GM19328 (cell line): ENCODE data around the gene TMCC2.

Source experiments
- ATAC-seq: cut with Tn5 transposase; IDR thresholded peaks from one replicate; pipeline ENCODE4 v1.9.1; 2021; ENCODE audit warnings: mild to moderate bottlenecking, moderate library complexity; ENCODE audit not compliant: unreplicated experiment

Gene TMCC2

GRCh38 chr1:205239078-205239477, 11.3 kb downstream of the TMCC2 start:
- ATAC-seq: no peak

- no peak for ATAC-seq
Measured at GRCh38 chr1:205240118-205240517, 12.4 kb downstream of the TMCC2 start.

GRCh38 chr1:205240569-205240968, 12.8 kb downstream of the TMCC2 start:
- no peak for ATAC-seq

GRCh38 chr1:205241366-205242030, 13.8 kb downstream of the TMCC2 start:
- no peak for ATAC-seq

- no peak for ATAC-seq
Measured at GRCh38 chr1:205243350-205244191, 15.8 kb downstream of the TMCC2 start.

- no peak for ATAC-seq
Measured at GRCh38 chr1:205244384-205244783, 16.6 kb downstream of the TMCC2 start.

- no peak for ATAC-seq
Measured at GRCh38 chr1:205245096-205245495, 17.4 kb downstream of the TMCC2 start.

- ATAC-seq: no peak
Measured at GRCh38 chr1:205246351-205247119, 18.8 kb downstream of the TMCC2 start.

GRCh38 chr1:205247130-205247921, 19.6 kb downstream of the TMCC2 start:
- ATAC-seq: no peak

GRCh38 chr1:205248793-205249601, 21.3 kb downstream of the TMCC2 start:
- ATAC-seq: no peak

- ATAC-seq: no peak
Measured at GRCh38 chr1:205249651-205250050, 21.9 kb downstream of the TMCC2 start.

- no peak for ATAC-seq
Measured at GRCh38 chr1:205250699-205251098, 23.0 kb downstream of the TMCC2 start.

GRCh38 chr1:205251576-205251975, 23.8 kb downstream of the TMCC2 start:
- ATAC-seq: no peak

GRCh38 chr1:205255941-205256780, 28.4 kb downstream of the TMCC2 start:
- ATAC-seq: no peak

GRCh38 chr1:205256951-205257625, 29.3 kb downstream of the TMCC2 start:
- ATAC-seq: no peak

- no peak for ATAC-seq
Measured at GRCh38 chr1:205257735-205258134, 30.0 kb downstream of the TMCC2 start.

- ATAC-seq: no peak
Measured at GRCh38 chr1:205258261-205258691, 30.5 kb downstream of the TMCC2 start.

- ATAC-seq: no peak
Measured at GRCh38 chr1:205258719-205259118, 31.0 kb downstream of the TMCC2 start.
